Spleen (tissue), 11 donors: ENCODE measurements around the gene HAAO. TPM values are rescaled to one million over a fixed set of nuclear protein-coding genes. Genes with fewer than 3 reads are reported as not detected.
A peak's percentile ranks its signal among the peaks of the same experiment; 100 is the strongest.

Source experiments
- DNase-seq: peaks from one replicate; pipeline ENCODE4 v3.0.0-alpha.2; 2020
- H3K27ac ChIP-seq, 8 donors: fragments of 200-600 bp; sonication (generic) in 7 of 8; 1 replicate in 4 of 8; 2 replicates in 4 of 8; pipeline versions ENCODE4 v1.5.0 to v1.8.0; 2016 to 2021; ENCODE audit warnings: inconsistent platforms in 4 of 8, mild to moderate bottlenecking in 4 of 8, moderate library complexity in 1 of 8
- H3K27me3 ChIP-seq, 7 donors: fragments of 200-600 bp; sonication (generic) in 6 of 7; replicated peaks in 1 of 7; 1 replicate in 4 of 7; 2 replicates in 3 of 7; pipeline versions ENCODE4 v1.5.0 to v1.8.0; 2016 to 2021; ENCODE audit warnings: inconsistent platforms in 3 of 7, mild to moderate bottlenecking in 1 of 7
- H3K36me3 ChIP-seq, 6 donors: fragments of 200-600 bp; sonication (generic) in 5 of 6; 1 replicate in 4 of 6; 2 replicates in 2 of 6; pipeline versions ENCODE4 v1.5.0 to v1.8.0; 2016 to 2021; ENCODE audit warnings: inconsistent platforms in 2 of 6
- H3K4me1 ChIP-seq, 6 donors: fragments of 200-600 bp; sonication (generic) in 5 of 6; 1 replicate in 3 of 6; 2 replicates in 3 of 6; pipeline versions ENCODE4 v1.5.0 to v1.8.0; 2016 to 2021; ENCODE audit warnings: inconsistent platforms in 3 of 6
- H3K4me3 ChIP-seq, 8 donors: fragments of 200-600 bp; sonication (generic) in 7 of 8; 1 replicate in 4 of 8; 2 replicates in 4 of 8; pipeline versions ENCODE4 v1.5.0 to v1.8.0; 2016 to 2021; ENCODE audit warnings: inconsistent platforms in 4 of 8, mild to moderate bottlenecking in 4 of 8, moderate library complexity in 2 of 8
- H3K9me3 ChIP-seq, 8 donors: fragments of 200-600 bp; sonication (generic) in 7 of 8; 1 replicate in 4 of 8; 2 replicates in 4 of 8; pipeline versions ENCODE4 v1.5.0 to v1.8.0; 2016 to 2021; ENCODE audit warnings: inconsistent platforms in 4 of 8
- CTCF ChIP-seq, 11 experiments: fragments of 200-600 bp in 7 of 11; fragments of 450-650 bp in 4 of 11; sonication (generic) in 4 of 11; IDR thresholded peaks in 8 of 11; conservative IDR thresholded peaks in 3 of 11; 1 replicate in 7 of 11; 2 replicates in 4 of 11; pipeline versions ENCODE4 v1.4.0 to v1.8.0; 2016 to 2021; ENCODE audit warnings: antibody characterized with exemption in 11 of 11, inconsistent platforms in 4 of 11, mild to moderate bottlenecking in 1 of 11
- POLR2A ChIP-seq, 3 donors: fragments of 450-650 bp; IDR thresholded peaks; one replicate each; pipeline ENCODE4 v1.5.1; 2017; ENCODE audit warnings: antibody characterized with exemption in 3 of 3, mild to moderate bottlenecking in 1 of 3
- POLR2AphosphoS5 ChIP-seq, 3 donors: sonication (generic); formaldehyde crosslinking; IDR thresholded peaks; one replicate each; pipeline ENCODE4 v1.5.1; 2017; ENCODE audit warnings: antibody characterized with exemption in 3 of 3
- WGBS, 5 donors: extraction: QIAGEN DNeasy Blood & Tissue Kit in 3 of 5; methylation state at CpG; one replicate each; pipeline versions ENCODE4 v1.1.5 to v1.1.7; 2013 to 2018; 5-methylcytosine and 5-hydroxymethylcytosine counted together
- intact Hi-C: fragments of 100-400 bp; cut with DNase I; formaldehyde crosslinking; loops from one replicate; pipeline ENCODE4 v1.15.0; 2023; ENCODE audit warnings: low total_unique reads
- polyA plus RNA-seq, 3 donors: library from polyadenylated mRNA; stranded (reverse); fragments of 200-250 nt; gene quantifications; one replicate each; pipeline ENCODE4 v1.2.1, GENCODE V29; 2013
- total RNA-seq, 7 donors: library from RNA; depleted of rRNA in 3 of 7; stranded (reverse); fragments of >200 nt in 3 of 7; fragmentation: NEBNext Ultra II Directional in 4 of 7; extraction: Animal tissue kit (Norgen Biotek cat#: 25700) in 4 of 7; gene quantifications; one replicate each; pipeline versions ENCODE4 v1.1.0 to v1.2.1, GENCODE V29; 2016 to 2021
- donor health status: healthy with polysubstance abuse.
- donor health status: DM: no; HTN: no; CAD: no; lungs with moderate emphysema.
- donor health status: DM: no; HTN: no; CAD: no.
- donor health status: Bipolar disorder and iron deficiency.
- donor health status: healthy.
- donor health status: DM: no; HTN: no; CAD: no.
- donor health status: DM: yes; HTN: yes; CAD: no.

The HAAO gene
- total and polyA plus RNA-seq, 10 donors = 2.4 to 12.3 (median 8.0) TPM

GRCh38 chr2:42828487-42829425 lies 36.4 kb upstream of the HAAO start:
- Histone ChIP-seq H3K27ac (no peak overlapping the region), H3K9me3 (no peaks in the 10 kb centered on the region), H3K4me1 (peaks cover 7 to 26% (median 17%) of the 10 kb centered on the region in 6 donors), H3K4me3 (no peak overlapping the region), H3K27me3 (no peaks in the 10 kb centered on the region), H3K36me3 (no peaks in the 10 kb centered on the region)
- TF ChIP-seq CTCF (IDR thresholded peaks at IDR 0.05 in 8 of 11, conservative IDR thresholded peaks at IDR 0.05 in 3 of 11) (peak; percentile 80 to 97 (median 90)), POLR2A (IDR thresholded peaks at IDR 0.05) (no peak), POLR2AphosphoS5 (IDR thresholded peaks at IDR 0.05) (peak; percentile 17 to 56 (median 24))
- peak; percentile 93 for DNase-seq
- WGBS, 5 donors = 27 to 33% (median 31%) methylated on average over 12 of the region's 12 CpGs
- intact Hi-C loops = loop anchor here (5.0 to 10.0 kb wide), 2 partner anchors 654 to 776 kb away; no protein-coding TSS in a partner anchor

- no peaks in the 10 kb centered on the region for H3K36me3 ChIP-seq
- intact Hi-C loops = loop anchor here (5.0 to 10.0 kb wide), 2 partner anchors 654 to 777 kb away; no protein-coding TSS in a partner anchor
- 30 to 51% (median 30%) methylated on average over 32 to 47 of the region's 47 CpGs for WGBS, 5 donors
- H3K27ac ChIP-seq = peak overlapping the region in 2 of 8 donors; percentile 10 to 34
- DNase-seq = peak; percentile 97
- H3K4me3 ChIP-seq = peak overlapping the region in 4 of 8 donors; percentile 23 to 59 (median 26)
- TF ChIP-seq CTCF (IDR thresholded peaks at IDR 0.05 in 8 of 11, conservative IDR thresholded peaks at IDR 0.05 in 3 of 11) = peak; percentile 87 to 97 (median 92)
- no peak for TF ChIP-seq POLR2A (IDR thresholded peaks at IDR 0.05)
- TF ChIP-seq POLR2AphosphoS5 (IDR thresholded peaks at IDR 0.05) = peak; percentile 42 to 68 (median 62)
- no peaks in the 10 kb centered on the region for H3K9me3 ChIP-seq
- H3K27me3 ChIP-seq = no peaks in the 10 kb centered on the region
- peaks cover 7 to 26% (median 17%) of the 10 kb centered on the region in 6 donors for H3K4me1 ChIP-seq
Measured at GRCh38 chr2:42827647-42828486, 35.5 kb upstream of the HAAO start.

- Histone ChIP-seq H3K9me3 (no peaks in the 10 kb centered on the region), H3K27ac (no peak overlapping the region), H3K4me3 (no peak overlapping the region), H3K36me3 (no peaks in the 10 kb centered on the region), H3K4me1 (peaks cover 7 to 26% (median 17%) of the 10 kb centered on the region in 6 donors), H3K27me3 (no peaks in the 10 kb centered on the region)
- DNase-seq = no peak
- WGBS, 5 donors = 66 to 93% (median 82%) methylated on average over 5 of the region's 5 CpGs
- no peak for TF ChIP-seq POLR2AphosphoS5 (IDR thresholded peaks at IDR 0.05)
- no peak for TF ChIP-seq POLR2A (IDR thresholded peaks at IDR 0.05)
- TF ChIP-seq CTCF (IDR thresholded peaks at IDR 0.05 in 8 of 11, conservative IDR thresholded peaks at IDR 0.05 in 3 of 11) = no peak
- intact Hi-C loops = loop anchor here (5.0 to 10.0 kb wide), 2 partner anchors 656 to 779 kb away; no protein-coding TSS in a partner anchor
Measured at GRCh38 chr2:42826231-42826630, 33.8 kb upstream of the HAAO start.
